Cardiac muscle cell (in vitro differentiated cells and primary cell): ENCODE results near the gene DGKD. TPM values are rescaled to one million over a fixed set of nuclear protein-coding genes. Genes with fewer than 3 reads are reported as not detected.

Source experiments
- DNase-seq, 2 donors: peaks; one replicate each; pipeline versions ENCODE4 v3.0.0 to v3.0.0-alpha.2; 2010 to 2017; ENCODE audit warnings: low read depth in 1 of 2, low spot score in 1 of 2
- H3K27ac ChIP-seq: fragments of 200-600 bp; sonication (generic); 2 replicates; pipeline ENCODE4 v1.5.1; 2016
- H3K27me3 ChIP-seq: fragments of 200-600 bp; sonication (generic); 2 replicates; pipeline ENCODE4 v1.6.0; 2016; ENCODE audit warnings: control low read depth
- H3K36me3 ChIP-seq: fragments of 200-600 bp; sonication (generic); 2 replicates; pipeline ENCODE4 v1.5.1; 2016; ENCODE audit warnings: control low read depth
- H3K4me1 ChIP-seq: fragments of 200-600 bp; sonication (generic); 2 replicates; pipeline ENCODE4 v1.8.1; 2017; ENCODE audit warnings: low read depth, mild to moderate bottlenecking, mixed run types
- H3K4me3 ChIP-seq: fragments of 200-600 bp; sonication (generic); 2 replicates; pipeline ENCODE4 v1.5.1; 2016; ENCODE audit warnings: mild to moderate bottlenecking
- H3K9me3 ChIP-seq: fragments of 200-600 bp; sonication (generic); 2 replicates; pipeline ENCODE4 v1.5.1; 2017; ENCODE audit warnings: low read depth, mild to moderate bottlenecking, control low read depth
- CTCF ChIP-seq: IDR thresholded peaks from 2 replicates; pipeline ENCODE4 v1.5.1; 2012; ENCODE audit warnings: low read depth, mild to moderate bottlenecking, low read length
- polyA plus RNA-seq: library from polyadenylated mRNA; unstranded; fragments of >200 nt; fragmentation: Nextera tagmentation; extraction: Ambion mirVana; gene quantifications from 2 replicates; pipeline ENCODE4 v1.2.1, GENCODE V29; 2016
- total RNA-seq: library from RNA; depleted of rRNA; stranded (reverse); fragments of >200 nt; gene quantifications from 2 replicates; pipeline ENCODE4 v1.2.3, GENCODE V29; 2016

DGKD gene
- total and polyA plus RNA-seq, 2 experiments from 2014 or later, result 21.0 to 40.0 TPM

- no peaks in the 10 kb centered on the region for H3K27me3 ChIP-seq
- H3K27ac ChIP-seq, result no peak overlapping the region
- H3K36me3 ChIP-seq, result no peaks in the 10 kb centered on the region
- no peak for DNase-seq
- TF ChIP-seq CTCF, result no peak
- no peak overlapping the region for H3K4me3 ChIP-seq
- H3K4me1 ChIP-seq, result no peaks in the 10 kb centered on the region
- no peaks in the 10 kb centered on the region for H3K9me3 ChIP-seq
Observed at GRCh38 chr2:233338046-233338445, 16.2 kb upstream of the DGKD start.

DNA sequence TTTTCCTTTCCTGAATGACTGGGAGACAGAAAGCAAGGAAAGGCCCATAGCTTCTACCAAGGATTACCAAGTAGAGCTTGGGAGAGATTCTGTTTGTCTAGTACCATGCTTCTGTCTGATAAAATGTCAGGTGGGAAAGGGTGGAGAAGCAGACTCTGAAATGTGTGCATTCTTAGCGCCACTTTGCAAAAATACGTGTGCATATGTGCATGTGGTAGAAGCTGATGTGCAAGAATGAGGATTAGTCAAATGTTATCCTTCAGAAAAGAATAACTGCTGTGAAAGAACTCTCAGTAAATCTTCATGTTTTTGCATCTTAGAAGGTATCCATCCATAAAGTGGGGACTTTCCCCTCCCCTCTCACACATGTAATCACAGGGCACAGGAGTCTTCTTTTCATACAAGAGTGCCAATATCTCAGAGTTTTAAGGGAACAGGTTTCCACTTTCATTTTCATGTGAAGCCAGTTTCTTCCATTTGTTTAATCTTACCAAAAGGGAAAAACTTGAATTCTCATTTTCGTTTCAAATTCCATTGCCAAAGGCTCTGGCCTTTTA is 15.4 kb upstream of the DGKD start:
- no peaks in the 10 kb centered on the region for H3K4me1 ChIP-seq
- no peaks in the 10 kb centered on the region for H3K9me3 ChIP-seq
- TF ChIP-seq CTCF, result no peak
- no peak for DNase-seq
- no peaks in the 10 kb centered on the region for H3K27me3 ChIP-seq
- no peaks in the 10 kb centered on the region for H3K36me3 ChIP-seq
- H3K4me3 ChIP-seq, result no peak overlapping the region
- no peak overlapping the region for H3K27ac ChIP-seq

DNA sequence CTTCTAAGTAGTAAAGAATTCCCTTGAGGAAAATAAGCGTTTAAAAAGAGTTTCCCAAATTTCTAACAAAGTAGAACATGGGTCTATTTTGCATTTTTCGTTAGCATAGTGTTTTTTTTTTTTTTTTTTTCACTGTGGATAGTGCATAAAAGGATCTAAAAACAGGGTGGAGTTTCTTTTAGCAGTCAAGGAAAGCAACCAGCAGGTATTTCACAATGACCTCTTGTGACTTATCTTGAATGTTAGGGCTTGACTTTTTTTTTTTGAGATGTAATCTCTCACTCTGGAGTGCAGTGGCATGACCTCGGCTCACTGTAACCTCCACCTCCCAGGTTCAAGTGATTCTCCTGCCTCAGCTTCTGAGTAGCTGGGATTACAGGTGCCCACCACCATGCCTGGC is 14.9 kb upstream of the DGKD start:
- Histone ChIP-seq H3K36me3 (no peaks in the 10 kb centered on the region), H3K9me3 (no peaks in the 10 kb centered on the region), H3K4me1 (no peaks in the 10 kb centered on the region), H3K27me3 (no peaks in the 10 kb centered on the region), H3K4me3 (no peak overlapping the region), H3K27ac (no peak overlapping the region)
- DNase-seq, result no peak
- TF ChIP-seq CTCF, result no peak

DNA sequence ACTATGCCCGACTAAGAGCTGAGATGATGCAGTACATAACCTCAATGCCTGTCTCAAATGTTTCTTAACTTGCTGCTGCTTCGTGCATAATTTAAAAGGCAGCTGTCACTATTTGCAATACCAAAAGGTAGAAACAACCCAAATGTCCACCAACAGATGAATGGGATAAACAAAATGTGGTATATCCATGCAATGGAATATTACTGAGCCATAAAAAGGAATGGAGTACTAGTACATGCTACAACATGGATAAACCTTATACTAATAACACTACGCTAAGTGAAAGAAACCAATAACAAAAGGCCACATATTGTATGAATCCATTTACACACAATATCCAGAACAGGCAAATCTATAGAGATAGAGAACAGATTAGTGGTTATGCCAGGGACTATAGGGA is 13.0 kb upstream of the DGKD start:
- H3K36me3 ChIP-seq, result no peaks in the 10 kb centered on the region
- no peak for DNase-seq
- no peak overlapping the region for H3K27ac ChIP-seq
- no peaks in the 10 kb centered on the region for H3K27me3 ChIP-seq
- H3K4me1 ChIP-seq, result no peaks in the 10 kb centered on the region
- H3K9me3 ChIP-seq, result no peaks in the 10 kb centered on the region
- H3K4me3 ChIP-seq, result no peak overlapping the region
- TF ChIP-seq CTCF, result no peak

DNA sequence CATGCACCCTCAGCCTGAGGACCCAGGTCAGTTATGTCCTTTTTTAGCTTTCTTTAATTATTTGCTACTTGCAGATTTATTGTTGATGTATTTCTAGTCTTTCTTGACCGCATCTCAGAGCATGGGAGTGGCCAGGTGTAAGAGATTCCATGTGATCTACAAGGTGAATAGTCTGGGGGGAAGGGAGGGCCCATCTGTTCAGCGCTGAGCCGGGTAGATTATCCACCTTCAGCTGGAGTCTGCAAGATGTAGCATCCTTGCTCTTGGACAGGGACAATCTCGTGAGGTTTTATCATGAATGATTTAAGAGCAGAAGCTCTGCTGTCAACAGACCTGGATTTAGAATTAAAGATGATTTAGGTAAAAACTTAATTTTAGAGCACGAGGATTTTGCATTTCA is 12.0 kb upstream of the DGKD start:
- H3K4me3 ChIP-seq, result no peak overlapping the region
- TF ChIP-seq CTCF, result no peak

More for the DNA sequence above, 12.0 kb upstream of the DGKD start:
- H3K9me3 ChIP-seq, result no peaks in the 10 kb centered on the region
- no peaks in the 10 kb centered on the region for H3K27me3 ChIP-seq
- H3K36me3 ChIP-seq, result no peaks in the 10 kb centered on the region
- no peak overlapping the region for H3K27ac ChIP-seq
- no peak for DNase-seq
- no peaks in the 10 kb centered on the region for H3K4me1 ChIP-seq
